ENCODE results near the gene NECTIN2.

The NECTIN2 gene

GRCh38 chr19:44807162-44807561 lies 38.9 kb upstream of the NECTIN2 start:
- peak overlapping the region; percentile 98 for H3K27ac ChIP-seq
- TF ChIP-seq CTCF (conservative IDR thresholded peaks at IDR 0.05), result no peak

GRCh38 chr19:44807652-44808462 lies 38.2 kb upstream of the NECTIN2 start:
- H3K27ac ChIP-seq, result peak overlapping the region; percentile 98
- TF ChIP-seq CTCF (conservative IDR thresholded peaks at IDR 0.05), result peak; percentile 74

- H3K27ac ChIP-seq, result peak within 1 kb of the TSS; percentile 98
These were observed 37.4 kb upstream of the NECTIN2 start, which contains the start of gene BCAM for GRCh38 chr19:44808463-44809371. BCAM (plus strand) TSS chr19:44809103; CDS start chr19:44809125, 22 bp downstream.

GRCh38 chr19:44809577-44810233 lies 36.4 kb upstream of the NECTIN2 start:
- peak overlapping the region; percentile 98 for H3K27ac ChIP-seq
- no peak for TF ChIP-seq CTCF (conservative IDR thresholded peaks at IDR 0.05)

More at GRCh38 chr19:44808463-44809371, 37.4 kb upstream of the NECTIN2 start, which contains the start of gene BCAM:
- no peak for TF ChIP-seq CTCF (conservative IDR thresholded peaks at IDR 0.05)

- H3K27ac ChIP-seq, result peak overlapping the region; percentile 98
- TF ChIP-seq CTCF (conservative IDR thresholded peaks at IDR 0.05), result no peak
These were observed 35.6 kb upstream of the NECTIN2 start for GRCh38 chr19:44810234-44811121.

GRCh38 chr19:44811122-44811419 lies 35.0 kb upstream of the NECTIN2 start:
- peak overlapping the region; percentile 98 for H3K27ac ChIP-seq
- TF ChIP-seq CTCF (conservative IDR thresholded peaks at IDR 0.05), result no peak
